ENCODE data around the gene CCS. TPM values are rescaled to one million over a fixed set of nuclear protein-coding genes. Genes with fewer than 3 reads are reported as not detected.

The CCS gene
- total and polyA plus RNA-seq, 2 donors (not counting 1 experiment from before 2014, with no cell fraction given), result 87.8 to 174 TPM

DNA sequence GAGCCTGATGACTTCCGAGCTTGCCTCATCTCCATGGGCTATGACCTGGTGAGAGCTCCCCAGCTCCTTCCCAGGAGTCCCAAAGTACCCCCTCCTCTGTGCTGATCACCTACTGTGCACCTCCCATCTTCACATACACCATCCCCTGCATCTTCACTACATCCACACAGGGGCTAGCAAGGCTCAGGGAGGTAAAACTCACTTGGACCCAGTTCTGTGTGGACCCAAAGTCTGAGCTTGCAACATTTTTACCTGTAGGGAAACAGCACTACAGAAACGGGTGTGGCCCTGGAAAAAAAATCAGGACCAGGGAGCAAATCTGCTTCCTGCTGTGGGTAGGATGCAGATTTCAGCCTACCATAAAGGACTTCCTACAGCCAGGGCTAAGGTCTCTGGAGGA, 30.7 kb upstream of the CCS start:
- POLR2A ChIA-PET, result no interaction called here
- ATAC-seq (ENCODE audit: low read depth), result no peak

DNA sequence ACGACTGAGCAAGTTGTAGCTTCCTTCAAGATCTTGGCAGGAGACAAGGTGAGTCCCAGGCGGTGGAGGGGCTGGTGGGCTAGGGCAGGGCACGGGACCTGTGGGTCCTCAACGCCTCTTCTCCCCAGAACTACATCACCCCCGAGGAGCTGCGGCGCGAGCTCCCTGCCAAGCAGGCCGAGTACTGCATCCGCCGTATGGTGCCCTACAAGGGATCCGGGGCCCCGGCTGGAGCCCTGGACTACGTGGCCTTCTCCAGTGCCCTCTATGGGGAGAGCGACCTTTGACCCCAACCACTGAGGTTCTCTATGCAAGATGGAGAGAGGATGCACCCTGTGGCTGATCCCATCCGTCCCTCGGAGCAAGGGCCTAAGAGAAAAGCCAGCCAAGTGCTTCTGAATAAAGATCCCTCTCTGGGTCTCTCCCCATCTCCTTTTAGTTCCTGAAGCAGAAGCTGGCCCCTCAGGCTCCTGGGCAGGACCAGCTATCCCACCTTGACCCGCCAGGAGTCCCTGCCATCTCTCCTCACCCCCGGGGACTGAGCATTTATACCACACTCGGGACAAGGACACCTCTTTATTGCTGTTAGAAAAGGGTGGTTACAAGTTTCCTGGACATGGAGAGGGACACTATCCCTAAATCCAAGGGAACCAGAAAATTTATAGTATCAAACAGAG, 29.9 kb upstream of the CCS start:
- H3K27me3 Mint-ChIP-seq, result peaks cover 13% of the 10 kb centered on the region
- Histone ChIP-seq H3K27ac (ENCODE audit: low read length in 2 of 2) (no peak overlapping the region), H3K4me2 (replicated peaks; ENCODE audit: low read depth, low read length, poor library complexity, severe bottlenecking) (no peak overlapping the region), H2AFZ (ENCODE audit: insufficient read depth, low read depth, low read length, poor library complexity, severe bottlenecking) (no peak overlapping the region), H3K27me3 (replicated peaks in 1 of 4; ENCODE audit: control extremely low read depth in 1 of 4, control insufficient read depth in 3 of 4, insufficient read depth in 4 of 4, low read length in 3 of 4) (peaks cover 0 to 26% (median 3%) of the 10 kb centered on the region in 4 experiments), H3K4me1 (ENCODE audit: control insufficient read depth in 2 of 2, insufficient read depth in 2 of 2, low read length in 2 of 2) (peaks cover 10 to 11% of the 10 kb centered on the region in 2 donors), H3K36me3 (replicated peaks in 1 of 2; ENCODE audit: control extremely low read depth in 1 of 2, control insufficient read depth in 1 of 2, extremely low read depth in 1 of 2, insufficient read depth in 2 of 2, low read length in 1 of 2) (no peaks in the 10 kb centered on the region), H3K79me2 (ENCODE audit: control insufficient read depth, insufficient read depth, low read length) (no peaks in the 10 kb centered on the region), H3K9ac (ENCODE audit: low read length) (no peak overlapping the region), H3K4me3 (ENCODE audit: control extremely low read depth in 1 of 5, extremely low read depth in 1 of 5, insufficient read depth in 1 of 5, low read depth in 2 of 5, low read length in 4 of 5) (no peak overlapping the region), H3K9me3 (ENCODE audit: control extremely low read depth in 1 of 3, control insufficient read depth in 2 of 3, insufficient read depth in 1 of 3, low read length in 2 of 3) (peaks cover 0 to 4% (median 0%) of the 10 kb centered on the region in 3 donors), H4K20me1 (ENCODE audit: control insufficient read depth, insufficient read depth, low read length, poor library complexity, severe bottlenecking) (no peaks in the 10 kb centered on the region)
- TF ChIP-seq, protein P1, sequence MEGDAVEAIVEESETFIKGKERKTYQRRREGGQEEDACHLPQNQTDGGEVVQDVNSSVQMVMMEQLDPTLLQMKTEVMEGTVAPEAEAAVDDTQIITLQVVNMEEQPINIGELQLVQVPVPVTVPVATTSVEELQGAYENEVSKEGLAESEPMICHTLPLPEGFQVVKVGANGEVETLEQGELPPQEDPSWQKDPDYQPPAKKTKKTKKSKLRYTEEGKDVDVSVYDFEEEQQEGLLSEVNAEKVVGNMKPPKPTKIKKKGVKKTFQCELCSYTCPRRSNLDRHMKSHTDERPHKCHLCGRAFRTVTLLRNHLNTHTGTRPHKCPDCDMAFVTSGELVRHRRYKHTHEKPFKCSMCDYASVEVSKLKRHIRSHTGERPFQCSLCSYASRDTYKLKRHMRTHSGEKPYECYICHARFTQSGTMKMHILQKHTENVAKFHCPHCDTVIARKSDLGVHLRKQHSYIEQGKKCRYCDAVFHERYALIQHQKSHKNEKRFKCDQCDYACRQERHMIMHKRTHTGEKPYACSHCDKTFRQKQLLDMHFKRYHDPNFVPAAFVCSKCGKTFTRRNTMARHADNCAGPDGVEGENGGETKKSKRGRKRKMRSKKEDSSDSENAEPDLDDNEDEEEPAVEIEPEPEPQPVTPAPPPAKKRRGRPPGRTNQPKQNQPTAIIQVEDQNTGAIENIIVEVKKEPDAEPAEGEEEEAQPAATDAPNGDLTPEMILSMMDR (IDR thresholded peaks at IDR 0.05), result no peak
- no peak for TF ChIP-seq EZH2 (IDR thresholded peaks at IDR 0.05; ENCODE audit: borderline replicate concordance, insufficient read depth, low read depth, low read length, poor library complexity, severe bottlenecking)
- DNase-seq (no peak), ATAC-seq (ENCODE audit: low read depth) (no peak)
- intact Hi-C loops (cut with micrococcal nuclease), result no loop called here
- no peak overlapping the region for H3K4me3 Mint-ChIP-seq
- 91% methylated on average over 16 of the region's 20 CpGs for WGBS (ENCODE audit: insufficient coverage)
- peaks cover 8% of the 10 kb centered on the region for H3K4me1 Mint-ChIP-seq
- POLR2A ChIA-PET, result no interaction called here
- no peaks in the 10 kb centered on the region for H3K9me3 Mint-ChIP-seq (ENCODE audit: insufficient read depth)
- H3K27ac Mint-ChIP-seq, result no peak overlapping the region
- CTCF ChIA-PET, result interaction anchor here (1.3 kb wide), 1 partner anchor 116 kb away, joined by 4 read pairs; the partner anchor contains the start of gene RBM4B

More for the DNA sequence above, 30.7 kb upstream of the CCS start:
- TF ChIP-seq, protein P1 (IDR thresholded peaks at IDR 0.05), result no peak
- no peak for TF ChIP-seq EZH2 (IDR thresholded peaks at IDR 0.05; ENCODE audit: borderline replicate concordance, insufficient read depth, low read depth, low read length, poor library complexity, severe bottlenecking)
- Mint-ChIP-seq H3K4me3 (no peak overlapping the region), H3K27ac (no peak overlapping the region), H3K4me1 (peaks cover 4% of the 10 kb centered on the region), H3K9me3 (ENCODE audit: insufficient read depth) (no peaks in the 10 kb centered on the region), H3K27me3 (peaks cover 16% of the 10 kb centered on the region)
- no peak overlapping the region for H3K4me2 ChIP-seq (replicated peaks; ENCODE audit: low read depth, low read length, poor library complexity, severe bottlenecking)
- peaks cover 5 to 6% of the 10 kb centered on the region in 2 donors for H3K4me1 ChIP-seq (ENCODE audit: control insufficient read depth in 2 of 2, insufficient read depth in 2 of 2, low read length in 2 of 2)
- no peak overlapping the region for H3K27ac ChIP-seq (ENCODE audit: low read length in 2 of 2)
- no peaks in the 10 kb centered on the region for H3K79me2 ChIP-seq (ENCODE audit: control insufficient read depth, insufficient read depth, low read length)
- no peak overlapping the region for H3K4me3 ChIP-seq (ENCODE audit: control extremely low read depth in 1 of 5, extremely low read depth in 1 of 5, insufficient read depth in 1 of 5, low read depth in 2 of 5, low read length in 4 of 5)
- CTCF ChIA-PET, result interaction anchor here (0.7 to 2.1 kb wide), 2 partner anchors 16 to 116 kb away, joined by 3 to 6 read pairs; partner anchors contain the start of gene RBM4B
- H3K9ac ChIP-seq (ENCODE audit: low read length), result no peak overlapping the region
- no peak overlapping the region for H2AFZ ChIP-seq (ENCODE audit: insufficient read depth, low read depth, low read length, poor library complexity, severe bottlenecking)
- H3K9me3 ChIP-seq (ENCODE audit: control extremely low read depth in 1 of 3, control insufficient read depth in 2 of 3, insufficient read depth in 1 of 3, low read length in 2 of 3), result peaks cover 0 to 4% (median 0%) of the 10 kb centered on the region in 3 donors
- no peak for DNase-seq
- intact Hi-C loops (cut with micrococcal nuclease), result no loop called here
- no peaks in the 10 kb centered on the region for H4K20me1 ChIP-seq (ENCODE audit: control insufficient read depth, insufficient read depth, low read length, poor library complexity, severe bottlenecking)
- 90% methylated on average over 2 of the region's 2 CpGs for WGBS (ENCODE audit: insufficient coverage)
- peaks cover 0 to 26% (median under 1%) of the 10 kb centered on the region in 4 experiments for H3K27me3 ChIP-seq (replicated peaks in 1 of 4; ENCODE audit: control extremely low read depth in 1 of 4, control insufficient read depth in 3 of 4, insufficient read depth in 4 of 4, low read length in 3 of 4)
- no peaks in the 10 kb centered on the region for H3K36me3 ChIP-seq (replicated peaks in 1 of 2; ENCODE audit: control extremely low read depth in 1 of 2, control insufficient read depth in 1 of 2, extremely low read depth in 1 of 2, insufficient read depth in 2 of 2, low read length in 1 of 2)

All from B cell (primary cell).